Heart left ventricle (tissue), 16 donors: ENCODE measurements around the gene REPS2. TPM values are rescaled to one million over a fixed set of nuclear protein-coding genes. Genes with fewer than 3 reads are reported as not detected.

Source experiments
- ATAC-seq, 4 donors: fragments of 200-7000 bp; cut with Tn5 transposase; one replicate each; pipeline ENCODE4 v1.9.1; 2020 to 2022; ENCODE audit warnings: moderate library complexity in 4 of 4, mild to moderate bottlenecking in 3 of 4, moderate number of reproducible peaks in 1 of 4
- DNase-seq, 5 donors: peaks; one replicate each; pipeline ENCODE4 v3.0.0-alpha.2; 2020
- H3K27ac ChIP-seq, 12 donors: fragments of 200-600 bp; sonication (generic) in 4 of 12; one replicate each; pipeline versions ENCODE4 v1.5.0 to v1.8.0; 2016 to 2022; ENCODE audit warnings: mild to moderate bottlenecking in 2 of 12
- H3K27me3 ChIP-seq, 9 donors: fragments of 200-600 bp; sonication (generic) in 2 of 9; one replicate each; pipeline versions ENCODE4 v1.5.1 to v1.8.0; 2016 to 2022; ENCODE audit warnings: mild to moderate bottlenecking in 3 of 9
- H3K36me3 ChIP-seq, 9 donors: fragments of 200-600 bp; sonication (generic) in 2 of 9; one replicate each; pipeline versions ENCODE4 v1.5.0 to v1.8.0; 2018 to 2022; ENCODE audit warnings: mild to moderate bottlenecking in 2 of 9
- H3K4me1 ChIP-seq, 12 donors: fragments of 200-600 bp; sonication (generic) in 4 of 12; one replicate each; pipeline versions ENCODE4 v1.5.0 to v1.8.0; 2016 to 2022; ENCODE audit warnings: mild to moderate bottlenecking in 3 of 12
- H3K4me3 ChIP-seq, 12 donors: fragments of 200-600 bp; sonication (generic) in 4 of 12; one replicate each; pipeline versions ENCODE4 v1.5.0 to v1.8.0; 2017 to 2022; ENCODE audit warnings: mild to moderate bottlenecking in 9 of 12, moderate library complexity in 4 of 12
- H3K9me3 ChIP-seq, 12 donors: fragments of 200-600 bp; sonication (generic) in 4 of 12; one replicate each; pipeline versions ENCODE4 v1.5.0 to v1.8.0; 2016 to 2022; ENCODE audit warnings: mild to moderate bottlenecking in 1 of 12
- POLR2A ChIP-seq, 2 donors: fragments of 450-650 bp; IDR thresholded peaks; one replicate each; pipeline ENCODE4 v1.6.1; 2017; ENCODE audit warnings: antibody characterized with exemption in 2 of 2, mild to moderate bottlenecking in 2 of 2, moderate library complexity in 2 of 2
- whole genome bisulfite sequencing, 4 donors: extraction: QIAGEN DNeasy Blood & Tissue Kit in 2 of 4; methylation state at CpG; one replicate each; pipeline versions ENCODE4 v1.1.5 to v1.1.7; 2013 to 2018; 5-methylcytosine and 5-hydroxymethylcytosine counted together
- intact Hi-C, 10 donors: fragments of 100-400 bp; cut with DNase I; formaldehyde crosslinking; loops; one replicate each; pipeline versions ENCODE4 v1.11.1 to v1.14.2; 2022
- polyA plus RNA-seq, 2 donors: library from polyadenylated mRNA; stranded (reverse); fragments of 200-250 nt; gene quantifications; one replicate each; pipeline ENCODE4 v1.2.3, GENCODE V29; 2013
- total RNA-seq, 9 donors: library from RNA; depleted of rRNA in 2 of 9; stranded (reverse); fragments of >200 nt in 2 of 9; fragmentation: NEBNext Ultra II Directional in 3 of 9; extraction: Animal tissue kit (Norgen Biotek cat#: 25700) in 3 of 9; gene quantifications; one replicate each; pipeline versions ENCODE4 v1.1.0 to v1.2.4, GENCODE V29; 2016 to 2023
- TF ChIP-seq, protein P1 (sequence below), 12 donors: fragments of 200-600 bp; sonication (generic) in 4 of 12; IDR thresholded peaks; one replicate each; pipeline versions ENCODE4 v1.5.0 to v1.8.0; 2018 to 2022; ENCODE audit warnings: antibody characterized with exemption in 12 of 12, mild to moderate bottlenecking in 5 of 12
- donor health status: ischemic (EF 13 %, LVEDD 7.1; RV severe dilation, severe dysfunction).
- donor health status: healthy with polysubstance abuse.
- donor health status: DM: no; HTN: yes; CAD: no.
- donor health status: DM: no; HTN: no; CAD: no.
- donor health status: ischemic (EF 25% LVEDD 6.9; RV normal size, moderate dysfunction).
- donor health status: ischemic (EF 25% LVEDD 5.7; RV mildly dilated, moderate dysfunction).
- donor health status: healthy.
- donor health status: DM: yes; HTN: yes; CAD: no.
- donor health status: ischemic (EF 35%, LVEDD 5.7; RV mildly dilated, moderate dysfunction).
- donor health status: nonischemic (EF 11% LVEDD 7.7; RV severe dilation, severe dysfunction).
- donor health status: DM: yes; HTN: yes; CAD: no.
- donor health status: PGD.
- donor health status: ischemic (EF 29% LVEDD 5.4; RV normal size, mild dysfunction).
- donor health status: nonischemic (EF 23%, LVEDD 6.1; RV moderate dilation, normal function).

Gene REPS2
- total and polyA plus RNA-seq, 11 donors = 0.89 to 11.9 (median 6.5) TPM

GRCh38 chrX:17067534-17067933 is 121.1 kb downstream of the REPS2 start:
- TF ChIP-seq, protein P1, sequence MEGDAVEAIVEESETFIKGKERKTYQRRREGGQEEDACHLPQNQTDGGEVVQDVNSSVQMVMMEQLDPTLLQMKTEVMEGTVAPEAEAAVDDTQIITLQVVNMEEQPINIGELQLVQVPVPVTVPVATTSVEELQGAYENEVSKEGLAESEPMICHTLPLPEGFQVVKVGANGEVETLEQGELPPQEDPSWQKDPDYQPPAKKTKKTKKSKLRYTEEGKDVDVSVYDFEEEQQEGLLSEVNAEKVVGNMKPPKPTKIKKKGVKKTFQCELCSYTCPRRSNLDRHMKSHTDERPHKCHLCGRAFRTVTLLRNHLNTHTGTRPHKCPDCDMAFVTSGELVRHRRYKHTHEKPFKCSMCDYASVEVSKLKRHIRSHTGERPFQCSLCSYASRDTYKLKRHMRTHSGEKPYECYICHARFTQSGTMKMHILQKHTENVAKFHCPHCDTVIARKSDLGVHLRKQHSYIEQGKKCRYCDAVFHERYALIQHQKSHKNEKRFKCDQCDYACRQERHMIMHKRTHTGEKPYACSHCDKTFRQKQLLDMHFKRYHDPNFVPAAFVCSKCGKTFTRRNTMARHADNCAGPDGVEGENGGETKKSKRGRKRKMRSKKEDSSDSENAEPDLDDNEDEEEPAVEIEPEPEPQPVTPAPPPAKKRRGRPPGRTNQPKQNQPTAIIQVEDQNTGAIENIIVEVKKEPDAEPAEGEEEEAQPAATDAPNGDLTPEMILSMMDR (IDR thresholded peaks at IDR 0.05) = no peak
- TF ChIP-seq POLR2A (IDR thresholded peaks at IDR 0.05) = no peak
- ATAC-seq (no peak), DNase-seq (no peak)
- no peaks in the 10 kb centered on the region for H3K36me3 ChIP-seq
- H3K27ac ChIP-seq = no peak overlapping the region
- H3K9me3 ChIP-seq = no peaks in the 10 kb centered on the region
- WGBS, 4 donors = 45 to 91% (median 66%) methylated on average over 1 of the region's 1 CpG
- intact Hi-C loops = no loop called here
- no peaks in the 10 kb centered on the region for H3K4me1 ChIP-seq
- no peak overlapping the region for H3K4me3 ChIP-seq
- peaks cover 0 to 16% (median 0%) of the 10 kb centered on the region in 9 donors for H3K27me3 ChIP-seq

DNA sequence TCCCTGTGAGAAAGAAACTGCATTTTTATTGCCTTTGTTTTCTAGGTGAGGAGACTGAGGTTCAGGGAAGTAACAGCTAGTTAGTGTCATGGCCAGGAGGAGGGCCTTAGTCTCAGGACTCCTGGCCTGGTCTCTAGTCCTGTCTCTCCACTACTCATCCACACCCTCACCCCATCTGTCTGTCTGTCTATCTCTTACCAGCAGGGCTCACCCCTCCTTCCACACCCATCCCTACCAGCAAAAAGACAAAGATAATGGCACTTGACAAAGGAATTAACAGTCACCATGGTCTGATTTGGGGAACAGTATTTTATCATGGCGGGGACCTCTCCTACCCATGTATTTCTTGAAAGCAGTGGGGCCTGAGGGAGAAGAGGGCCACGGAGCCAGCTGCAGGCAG is 125.8 kb downstream of the REPS2 start:
- no peaks in the 10 kb centered on the region for H3K4me1 ChIP-seq
- no peak overlapping the region for H3K27ac ChIP-seq
- TF ChIP-seq, protein P1 (IDR thresholded peaks at IDR 0.05) = no peak
- TF ChIP-seq POLR2A (IDR thresholded peaks at IDR 0.05) = no peak
- no peaks in the 10 kb centered on the region for H3K36me3 ChIP-seq
- no peaks in the 10 kb centered on the region for H3K9me3 ChIP-seq
- H3K4me3 ChIP-seq = no peak overlapping the region
- ATAC-seq (no peak), DNase-seq (no peak)
- intact Hi-C loops = no loop called here
- H3K27me3 ChIP-seq = peaks cover 0 to 38% (median 0%) of the 10 kb centered on the region in 9 donors
- WGBS, 4 donors = 63 to 100% (median 79%) methylated on average over 2 of the region's 2 CpGs

DNA sequence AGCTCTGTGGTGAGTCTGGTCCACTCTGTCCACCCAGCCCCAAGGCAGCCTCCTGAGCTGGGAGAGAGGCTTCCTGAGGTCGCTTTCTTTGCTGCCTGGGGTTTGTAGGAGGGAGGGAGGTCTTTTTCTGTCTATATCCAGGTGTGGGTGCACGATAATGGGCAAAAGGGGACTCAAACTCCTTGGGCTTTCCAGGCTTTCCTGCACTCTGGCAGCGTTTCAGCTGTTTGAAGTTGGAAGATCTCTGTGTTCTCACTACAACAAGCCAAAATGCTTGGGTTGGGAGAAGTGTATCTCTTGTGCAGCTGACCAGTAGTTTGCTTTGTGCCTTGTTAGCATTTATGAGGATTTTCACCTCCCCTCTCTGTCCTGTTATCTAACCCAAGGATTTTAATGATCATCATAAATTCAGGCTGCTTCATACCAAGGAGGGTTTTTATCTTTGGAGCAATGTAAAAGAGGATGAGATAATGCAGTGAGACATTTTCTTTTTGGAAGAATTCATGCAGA is 126.3 kb downstream of the REPS2 start:
- intact Hi-C loops = no loop called here
- H3K4me1 ChIP-seq = peaks cover 0 to 4% (median 0%) of the 10 kb centered on the region in 12 donors
- H3K27me3 ChIP-seq = peaks cover 0 to 40% (median 0%) of the 10 kb centered on the region in 9 donors
- no peak for TF ChIP-seq POLR2A (IDR thresholded peaks at IDR 0.05)
- TF ChIP-seq, protein P1 (IDR thresholded peaks at IDR 0.05) = no peak
- 60 to 91% (median 72%) methylated on average over 3 of the region's 3 CpGs for WGBS, 4 donors
- no peaks in the 10 kb centered on the region for H3K9me3 ChIP-seq
- H3K4me3 ChIP-seq = no peak overlapping the region
- no peak overlapping the region for H3K27ac ChIP-seq
- no peaks in the 10 kb centered on the region for H3K36me3 ChIP-seq
- no peak for ATAC-seq
- DNase-seq = no peak

DNA sequence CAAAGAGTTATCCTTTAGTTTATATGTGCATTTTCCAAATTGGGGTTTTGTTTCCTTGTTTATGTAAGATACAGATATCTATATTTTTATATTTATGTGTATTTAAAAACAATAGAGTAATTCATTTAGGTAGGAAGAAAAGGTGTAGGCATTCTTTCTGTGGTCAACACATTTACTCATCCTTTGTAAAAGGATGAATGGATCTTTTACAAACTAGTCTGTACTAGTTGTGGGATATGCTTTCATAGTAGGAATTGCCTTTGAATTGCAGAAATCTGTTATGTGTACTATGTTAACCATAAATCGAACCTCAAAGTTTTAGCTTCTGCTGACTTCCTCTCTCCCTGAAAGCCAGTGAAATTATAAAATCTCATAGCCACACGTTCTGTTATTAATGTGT is 128.5 kb downstream of the REPS2 start:
- intact Hi-C loops = no loop called here
- ATAC-seq (no peak), DNase-seq (no peak)
- Histone ChIP-seq H3K36me3 (no peaks in the 10 kb centered on the region), H3K9me3 (no peaks in the 10 kb centered on the region), H3K27me3 (peaks cover 0 to 40% (median 0%) of the 10 kb centered on the region in 9 donors), H3K4me3 (no peak overlapping the region), H3K4me1 (peaks cover 0 to 13% (median 1%) of the 10 kb centered on the region in 12 donors), H3K27ac (no peak overlapping the region)
- 46 to 83% (median 66%) methylated on average over 2 of the region's 2 CpGs for WGBS, 4 donors
- TF ChIP-seq, protein P1 (IDR thresholded peaks at IDR 0.05) = no peak
- TF ChIP-seq POLR2A (IDR thresholded peaks at IDR 0.05) = no peak
